ENCODE measurements around the gene GPR155.

GRCh38 chr2:174490051-174490450, 3.2 kb upstream of the GPR155 start:
- TF ChIP-seq CTCF (IDR thresholded peaks at IDR 0.05) (no peak), POLR2A (IDR thresholded peaks at IDR 0.05) (no peak)
